ENCODE data around the gene NEURL3.

The NEURL3 gene

GRCh38 chr2:96536445-96537065, 31.4 kb upstream of the NEURL3 start, which contains the start of gene ARID5A:
TSS of gene ARID5A (plus strand) at chr2:96536752. CDS start at chr2:96536827, 75 bp downstream.
- no peaks in the 10 kb centered on the region for H3K36me3 ChIP-seq (ENCODE audit: control insufficient read depth, insufficient read depth, low read length)
- no peaks in the 10 kb centered on the region for H3K27me3 ChIP-seq (ENCODE audit: control insufficient read depth, insufficient read depth, low read length)
- peak within 1 kb of the TSS; percentile 87 for H3K4me3 ChIP-seq (ENCODE audit: low read length)
- H3K9ac ChIP-seq (ENCODE audit: low read length), result peak within 1 kb of the TSS; percentile 73
- peaks cover 33% of the 10 kb centered on the region for H3K4me1 ChIP-seq (ENCODE audit: control insufficient read depth, insufficient read depth, low read length)
- H3K27ac ChIP-seq (ENCODE audit: low read depth, low read length), result peak within 1 kb of the TSS; percentile 88

GRCh38 chr2:96535331-96535730, 30.2 kb upstream of the NEURL3 start:
- Histone ChIP-seq H3K9ac (ENCODE audit: low read length) (no peak overlapping the region), H3K36me3 (ENCODE audit: control insufficient read depth, insufficient read depth, low read length) (no peaks in the 10 kb centered on the region), H3K4me3 (ENCODE audit: low read length) (no peak overlapping the region), H3K27me3 (ENCODE audit: control insufficient read depth, insufficient read depth, low read length) (no peaks in the 10 kb centered on the region), H3K4me1 (ENCODE audit: control insufficient read depth, insufficient read depth, low read length) (peaks cover 38% of the 10 kb centered on the region), H3K27ac (ENCODE audit: low read depth, low read length) (no peak overlapping the region)

GRCh38 chr2:96534701-96535181, 29.6 kb upstream of the NEURL3 start:
- H3K36me3 ChIP-seq (ENCODE audit: control insufficient read depth, insufficient read depth, low read length), result no peaks in the 10 kb centered on the region
- no peak overlapping the region for H3K4me3 ChIP-seq (ENCODE audit: low read length)
- H3K27me3 ChIP-seq (ENCODE audit: control insufficient read depth, insufficient read depth, low read length), result no peaks in the 10 kb centered on the region
- no peak overlapping the region for H3K9ac ChIP-seq (ENCODE audit: low read length)
- peaks cover 38% of the 10 kb centered on the region for H3K4me1 ChIP-seq (ENCODE audit: control insufficient read depth, insufficient read depth, low read length)
- peak overlapping the region; percentile 93 for H3K27ac ChIP-seq (ENCODE audit: low read depth, low read length)

- Histone ChIP-seq H3K4me1 (ENCODE audit: control insufficient read depth, insufficient read depth, low read length) (peaks cover 38% of the 10 kb centered on the region), H3K36me3 (ENCODE audit: control insufficient read depth, insufficient read depth, low read length) (no peaks in the 10 kb centered on the region), H3K27me3 (ENCODE audit: control insufficient read depth, insufficient read depth, low read length) (no peaks in the 10 kb centered on the region), H3K9ac (ENCODE audit: low read length) (no peak overlapping the region), H3K27ac (ENCODE audit: low read depth, low read length) (peak overlapping the region; percentile 93), H3K4me3 (ENCODE audit: low read length) (no peak overlapping the region)
Measured at GRCh38 chr2:96534141-96534540, 29.0 kb upstream of the NEURL3 start.

GRCh38 chr2:96533292-96534073, 28.3 kb upstream of the NEURL3 start:
- Histone ChIP-seq H3K4me3 (ENCODE audit: low read length) (peak overlapping the region; percentile 17), H3K9ac (ENCODE audit: low read length) (no peak overlapping the region), H3K4me1 (ENCODE audit: control insufficient read depth, insufficient read depth, low read length) (peaks cover 41% of the 10 kb centered on the region)

GRCh38 chr2:96532641-96533291, 27.6 kb upstream of the NEURL3 start:
- peaks cover 47% of the 10 kb centered on the region for H3K4me1 ChIP-seq (ENCODE audit: control insufficient read depth, insufficient read depth, low read length)
- no peak overlapping the region for H3K9ac ChIP-seq (ENCODE audit: low read length)
- no peaks in the 10 kb centered on the region for H3K36me3 ChIP-seq (ENCODE audit: control insufficient read depth, insufficient read depth, low read length)
- no peaks in the 10 kb centered on the region for H3K27me3 ChIP-seq (ENCODE audit: control insufficient read depth, insufficient read depth, low read length)
- peak overlapping the region; percentile 17 for H3K4me3 ChIP-seq (ENCODE audit: low read length)
- peak overlapping the region; percentile 93 for H3K27ac ChIP-seq (ENCODE audit: low read depth, low read length)

More at GRCh38 chr2:96533292-96534073, 28.3 kb upstream of the NEURL3 start:
- Histone ChIP-seq H3K27ac (ENCODE audit: low read depth, low read length) (peak overlapping the region; percentile 93), H3K36me3 (ENCODE audit: control insufficient read depth, insufficient read depth, low read length) (no peaks in the 10 kb centered on the region), H3K27me3 (ENCODE audit: control insufficient read depth, insufficient read depth, low read length) (no peaks in the 10 kb centered on the region)

GRCh38 chr2:96531872-96532505, 26.8 kb upstream of the NEURL3 start:
- Histone ChIP-seq H3K4me3 (ENCODE audit: low read length) (peak overlapping the region; percentile 54), H3K27ac (ENCODE audit: low read depth, low read length) (peak overlapping the region; percentile 93), H3K36me3 (ENCODE audit: control insufficient read depth, insufficient read depth, low read length) (no peaks in the 10 kb centered on the region), H3K9ac (ENCODE audit: low read length) (no peak overlapping the region), H3K4me1 (ENCODE audit: control insufficient read depth, insufficient read depth, low read length) (peaks cover 48% of the 10 kb centered on the region), H3K27me3 (ENCODE audit: control insufficient read depth, insufficient read depth, low read length) (no peaks in the 10 kb centered on the region)

- H3K9ac ChIP-seq (ENCODE audit: low read length), result peak overlapping the region; percentile 27
- no peaks in the 10 kb centered on the region for H3K27me3 ChIP-seq (ENCODE audit: control insufficient read depth, insufficient read depth, low read length)
- peak overlapping the region; percentile 93 for H3K27ac ChIP-seq (ENCODE audit: low read depth, low read length)
- H3K4me3 ChIP-seq (ENCODE audit: low read length), result peak overlapping the region; percentile 54
- H3K36me3 ChIP-seq (ENCODE audit: control insufficient read depth, insufficient read depth, low read length), result no peaks in the 10 kb centered on the region
- peaks cover 48% of the 10 kb centered on the region for H3K4me1 ChIP-seq (ENCODE audit: control insufficient read depth, insufficient read depth, low read length)
Measured at GRCh38 chr2:96531366-96531765, 26.2 kb upstream of the NEURL3 start.

- Histone ChIP-seq H3K27me3 (ENCODE audit: control insufficient read depth, insufficient read depth, low read length) (no peaks in the 10 kb centered on the region), H3K4me1 (ENCODE audit: control insufficient read depth, insufficient read depth, low read length) (peaks cover 45% of the 10 kb centered on the region), H3K9ac (ENCODE audit: low read length) (no peak overlapping the region), H3K4me3 (ENCODE audit: low read length) (no peak overlapping the region), H3K36me3 (ENCODE audit: control insufficient read depth, insufficient read depth, low read length) (no peaks in the 10 kb centered on the region), H3K27ac (ENCODE audit: low read depth, low read length) (peak overlapping the region; percentile 93)
Measured at GRCh38 chr2:96530474-96531357, 25.6 kb upstream of the NEURL3 start.

GRCh38 chr2:96530144-96530430, 24.9 kb upstream of the NEURL3 start:
- Histone ChIP-seq H3K4me1 (ENCODE audit: control insufficient read depth, insufficient read depth, low read length) (peaks cover 45% of the 10 kb centered on the region), H3K27ac (ENCODE audit: low read depth, low read length) (peak overlapping the region; percentile 28), H3K9ac (ENCODE audit: low read length) (no peak overlapping the region), H3K36me3 (ENCODE audit: control insufficient read depth, insufficient read depth, low read length) (no peaks in the 10 kb centered on the region), H3K27me3 (ENCODE audit: control insufficient read depth, insufficient read depth, low read length) (no peaks in the 10 kb centered on the region), H3K4me3 (ENCODE audit: low read length) (no peak overlapping the region)

GRCh38 chr2:96529376-96530143, 24.4 kb upstream of the NEURL3 start:
- H3K27ac ChIP-seq (ENCODE audit: low read depth, low read length), result no peak overlapping the region
- H3K36me3 ChIP-seq (ENCODE audit: control insufficient read depth, insufficient read depth, low read length), result no peaks in the 10 kb centered on the region
- peaks cover 40% of the 10 kb centered on the region for H3K4me1 ChIP-seq (ENCODE audit: control insufficient read depth, insufficient read depth, low read length)
- no peaks in the 10 kb centered on the region for H3K27me3 ChIP-seq (ENCODE audit: control insufficient read depth, insufficient read depth, low read length)
- no peak overlapping the region for H3K9ac ChIP-seq (ENCODE audit: low read length)
- H3K4me3 ChIP-seq (ENCODE audit: low read length), result no peak overlapping the region

Data from rectal smooth muscle tissue (tissue), 1 donor.